Tibial artery (tissue), 4 donors: ENCODE measurements around the gene SQOR.

Experiments used
- DNase-seq, 2 donors: peaks; one replicate each; pipeline ENCODE4 v3.0.0-alpha.2; 2019
- H3K27ac ChIP-seq, 2 donors: fragments of 200-600 bp; sonication (generic) in 1 of 2; 1 replicate in 1 of 2; 2 replicates in 1 of 2; pipeline ENCODE4 v1.5.1; 2018 to 2019; ENCODE audit warnings: mild to moderate bottlenecking in 1 of 2
- H3K27me3 ChIP-seq, 2 donors: fragments of 200-600 bp; sonication (generic) in 1 of 2; one replicate each; pipeline versions ENCODE4 v1.5.1 to v1.6.0; 2016 to 2019
- H3K36me3 ChIP-seq, 3 donors: fragments of 200-600 bp; sonication (generic) in 2 of 3; one replicate each; pipeline ENCODE4 v1.5.1; 2016 to 2019; ENCODE audit warnings: mild to moderate bottlenecking in 2 of 3
- H3K4me1 ChIP-seq, 4 donors: fragments of 200-600 bp; sonication (generic) in 2 of 4; 1 replicate in 3 of 4; 2 replicates in 1 of 4; pipeline ENCODE4 v1.5.1; 2016 to 2019
- H3K4me3 ChIP-seq, 2 donors: fragments of 200-600 bp; sonication (generic) in 1 of 2; 1 replicate in 1 of 2; 2 replicates in 1 of 2; pipeline ENCODE4 v1.5.1; 2018 to 2019; ENCODE audit warnings: mild to moderate bottlenecking in 2 of 2
- H3K9me3 ChIP-seq, 3 donors: fragments of 200-600 bp; sonication (generic) in 1 of 3; one replicate each; pipeline ENCODE4 v1.5.1; 2016 to 2019
- CTCF ChIP-seq, 2 experiments: fragments of 200-600 bp in 1 of 2; fragments of 450-650 bp in 1 of 2; IDR thresholded peaks; one replicate each; pipeline ENCODE4 v1.5.1; 2017 to 2019; ENCODE audit warnings: antibody characterized with exemption in 2 of 2, mild to moderate bottlenecking in 1 of 2, moderate library complexity in 1 of 2
- intact Hi-C: fragments of 100-400 bp; cut with DNase I; formaldehyde crosslinking; loops from one replicate; pipeline ENCODE4 v1.15.0; 2023; ENCODE audit warnings: low total_unique reads

SQOR gene

DNA sequence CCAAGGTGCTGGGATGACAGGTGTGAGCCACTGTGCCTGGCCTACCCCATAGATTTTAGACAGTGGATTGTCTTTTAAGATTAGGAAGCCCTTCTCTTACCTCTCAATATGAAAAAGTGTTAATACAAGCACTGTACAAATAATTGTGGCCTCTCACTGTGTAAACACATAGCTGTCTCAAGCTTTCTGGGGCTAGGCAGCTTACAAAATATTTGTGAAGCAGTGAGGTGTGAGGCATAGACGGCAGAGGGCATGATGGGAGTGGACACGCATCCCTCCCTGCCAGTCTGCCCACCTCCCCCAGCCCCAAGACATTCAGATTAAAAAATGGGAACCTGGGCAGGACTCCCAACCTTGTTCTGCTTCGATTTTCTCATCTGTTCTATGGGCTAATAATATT lies 34.6 kb downstream of the SQOR start:
- no peak for TF ChIP-seq CTCF (IDR thresholded peaks at IDR 0.05)
- no peak overlapping the region for H3K27ac ChIP-seq

DNA sequence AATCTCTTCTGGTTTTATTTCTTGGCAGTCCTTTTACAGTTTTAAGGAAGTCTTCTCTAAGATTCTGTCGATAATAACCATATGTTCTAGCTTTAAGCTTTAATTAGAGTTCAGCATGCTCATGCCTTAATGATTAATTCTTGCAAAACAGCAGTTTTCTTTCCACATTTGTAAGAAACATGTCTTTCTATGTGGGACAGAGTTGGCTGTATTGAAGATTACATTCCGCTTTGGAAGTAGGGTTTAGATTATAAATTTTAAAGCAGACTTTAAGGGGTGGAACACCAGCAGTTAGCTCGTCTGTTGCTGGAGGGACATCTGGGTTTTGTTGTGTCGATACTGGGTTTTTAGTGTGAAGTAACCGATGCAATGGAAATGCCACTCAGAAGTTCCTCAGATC lies 35.3 kb downstream of the SQOR start:
- H3K27me3 ChIP-seq, result no peaks in the 10 kb centered on the region
- H3K27ac ChIP-seq, result no peak overlapping the region
- H3K4me3 ChIP-seq, result no peak overlapping the region
- H3K4me1 ChIP-seq, result peaks cover 0 to 8% (median 2%) of the 10 kb centered on the region in 4 donors
- intact Hi-C loops, result no loop called here
- H3K36me3 ChIP-seq, result peaks cover 24 to 63% (median 57%) of the 10 kb centered on the region in 3 donors
- no peak for DNase-seq
- no peak for TF ChIP-seq CTCF (IDR thresholded peaks at IDR 0.05)
- no peaks in the 10 kb centered on the region for H3K9me3 ChIP-seq

More for the DNA sequence above, 34.6 kb downstream of the SQOR start:
- no peak for DNase-seq
- H3K4me1 ChIP-seq, result peaks cover 0 to 15% (median 5%) of the 10 kb centered on the region in 4 donors
- H3K36me3 ChIP-seq, result peaks cover 18 to 56% (median 51%) of the 10 kb centered on the region in 3 donors
- intact Hi-C loops, result no loop called here
- no peaks in the 10 kb centered on the region for H3K27me3 ChIP-seq
- no peaks in the 10 kb centered on the region for H3K9me3 ChIP-seq
- no peak overlapping the region for H3K4me3 ChIP-seq

GRCh38 chr15:45670511-45670910 lies 35.7 kb downstream of the SQOR start:
- intact Hi-C loops, result no loop called here
- H3K27ac ChIP-seq, result no peak overlapping the region

GRCh38 chr15:45674677-45675076 lies 39.8 kb downstream of the SQOR start:
- H3K27ac ChIP-seq, result no peak overlapping the region
- no peaks in the 10 kb centered on the region for H3K4me1 ChIP-seq
- no peaks in the 10 kb centered on the region for H3K9me3 ChIP-seq
- H3K4me3 ChIP-seq, result no peak overlapping the region
- DNase-seq, result no peak
- TF ChIP-seq CTCF (IDR thresholded peaks at IDR 0.05), result no peak
- no peaks in the 10 kb centered on the region for H3K27me3 ChIP-seq
- peaks cover 52 to 93% (median 87%) of the 10 kb centered on the region in 3 donors for H3K36me3 ChIP-seq
- intact Hi-C loops, result no loop called here

More at GRCh38 chr15:45670511-45670910, 35.7 kb downstream of the SQOR start:
- Histone ChIP-seq H3K27me3 (no peaks in the 10 kb centered on the region), H3K4me1 (peaks cover 0 to 4% (median 0%) of the 10 kb centered on the region in 4 donors), H3K9me3 (no peaks in the 10 kb centered on the region), H3K4me3 (no peak overlapping the region), H3K36me3 (peaks cover 28 to 67% (median 60%) of the 10 kb centered on the region in 3 donors)
- no peak for TF ChIP-seq CTCF (IDR thresholded peaks at IDR 0.05)
- no peak for DNase-seq

- Histone ChIP-seq H3K4me1 (no peaks in the 10 kb centered on the region), H3K4me3 (no peak overlapping the region), H3K9me3 (no peaks in the 10 kb centered on the region), H3K27me3 (no peaks in the 10 kb centered on the region), H3K36me3 (peaks cover 70 to 96% (median 85%) of the 10 kb centered on the region in 3 donors), H3K27ac (no peak overlapping the region)
- TF ChIP-seq CTCF (IDR thresholded peaks at IDR 0.05), result no peak
- intact Hi-C loops, result no loop called here
- DNase-seq, result no peak
These were observed 43.0 kb downstream of the SQOR start for GRCh38 chr15:45677797-45678196.
